Stimulated activated CD4-positive, alpha-beta T cell treated with anti-CD3 and anti-CD28 coated beads, Interleukin-12 subunit alpha, Interleukin-12 subunit beta, amount 100 ng/mL, for 48 hours (primary cell): ENCODE data around the gene HSD17B12.

Experiments used
- DNase-seq, 3 donors: peaks; one replicate each; pipeline ENCODE4 v3.0.0-alpha.2; 2020; ENCODE audit warnings: low read depth in 2 of 3, low spot score in 1 of 3

The HSD17B12 gene

DNA sequence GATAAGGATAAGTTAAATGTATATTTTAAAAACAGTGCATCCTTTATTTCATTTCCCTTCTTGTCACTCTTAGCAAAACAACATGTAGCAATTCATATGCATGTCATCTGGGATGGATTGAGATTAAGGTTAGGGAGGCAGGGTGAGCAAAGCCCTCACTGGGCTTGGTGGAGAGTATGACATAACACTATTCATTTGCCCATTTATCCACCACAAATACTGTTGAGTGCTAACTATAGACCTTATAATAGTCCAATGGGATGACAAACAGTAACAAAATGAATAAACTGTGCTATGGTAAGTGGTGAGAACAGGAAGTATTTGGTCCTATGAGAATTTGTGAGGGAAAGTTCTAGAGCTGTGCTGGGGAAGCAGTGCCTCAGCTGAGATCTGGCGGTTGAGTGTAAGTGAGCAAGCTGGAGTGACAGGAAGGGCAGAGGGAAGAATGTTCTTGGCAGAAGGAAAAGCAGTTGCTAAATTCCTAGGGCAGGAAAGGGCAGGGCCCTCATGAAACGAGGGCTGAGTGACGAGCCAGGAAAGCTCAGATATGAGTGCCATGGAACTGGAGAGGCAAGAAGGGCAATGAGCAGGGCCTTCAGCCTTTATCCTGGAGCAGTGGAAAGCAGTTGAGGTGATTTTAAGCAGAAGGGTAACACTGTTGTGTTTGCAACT is 6.7 kb downstream of the HSD17B12 start:
- no peak for DNase-seq

- no peak for DNase-seq
Observed at GRCh38 chr11:43688394-43688793, 7.9 kb downstream of the HSD17B12 start.

DNA sequence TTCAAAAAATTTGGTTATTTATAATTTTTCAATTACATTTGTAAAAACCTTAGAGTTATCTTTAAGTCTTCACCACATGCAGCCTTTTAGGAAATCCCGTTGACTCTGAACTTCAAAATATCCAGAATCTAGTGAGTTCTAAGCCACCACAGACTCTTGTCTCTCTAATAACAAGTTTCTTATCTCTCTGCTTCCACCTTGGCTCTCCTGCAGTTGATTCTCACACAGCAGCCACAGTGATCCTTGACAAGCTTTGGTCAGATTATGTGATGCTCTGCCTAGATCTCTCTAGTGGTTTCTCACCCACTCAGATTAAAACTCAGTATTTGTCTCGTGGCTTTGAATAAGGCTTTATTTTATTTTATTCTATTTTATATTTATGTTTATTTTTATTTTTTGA is 8.6 kb downstream of the HSD17B12 start:
- no peak for DNase-seq

DNA sequence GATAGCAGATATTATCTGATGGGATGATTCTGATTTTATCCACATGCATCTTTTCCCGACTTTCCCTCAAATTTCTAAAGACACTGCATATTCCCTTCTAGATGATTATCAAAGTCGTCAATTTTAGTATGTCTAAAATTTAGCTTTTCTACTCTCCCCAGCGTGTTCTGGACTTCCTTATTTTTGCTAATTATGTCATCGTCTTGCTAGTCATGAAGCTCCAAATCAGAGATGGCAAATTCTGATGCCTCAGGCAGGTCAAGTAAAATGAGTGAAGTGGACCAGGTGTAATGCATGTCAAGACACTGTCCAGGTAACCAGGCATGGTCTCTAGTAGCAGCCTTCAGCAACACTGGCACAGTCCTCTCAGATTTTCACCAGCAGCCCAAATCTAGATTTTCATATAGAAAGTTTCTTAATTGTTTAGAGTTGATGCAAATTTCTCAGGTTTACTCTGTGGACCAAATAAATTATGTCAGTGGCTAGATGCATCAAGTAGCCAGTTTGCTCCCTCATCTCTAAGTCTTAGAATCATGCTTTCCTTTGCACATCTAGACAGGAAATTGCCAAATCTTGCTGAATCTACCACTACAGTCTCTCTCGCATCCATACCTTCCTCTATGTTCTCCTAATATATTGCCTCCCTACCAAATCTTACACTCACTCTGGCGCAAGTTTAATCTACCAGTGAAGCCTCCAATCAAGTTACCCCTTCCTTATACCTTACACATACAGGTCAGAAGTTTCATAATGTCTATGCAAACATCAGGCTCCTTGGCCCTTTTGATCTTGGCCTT is 10.6 kb downstream of the HSD17B12 start:
- DNase-seq = no peak

DNA sequence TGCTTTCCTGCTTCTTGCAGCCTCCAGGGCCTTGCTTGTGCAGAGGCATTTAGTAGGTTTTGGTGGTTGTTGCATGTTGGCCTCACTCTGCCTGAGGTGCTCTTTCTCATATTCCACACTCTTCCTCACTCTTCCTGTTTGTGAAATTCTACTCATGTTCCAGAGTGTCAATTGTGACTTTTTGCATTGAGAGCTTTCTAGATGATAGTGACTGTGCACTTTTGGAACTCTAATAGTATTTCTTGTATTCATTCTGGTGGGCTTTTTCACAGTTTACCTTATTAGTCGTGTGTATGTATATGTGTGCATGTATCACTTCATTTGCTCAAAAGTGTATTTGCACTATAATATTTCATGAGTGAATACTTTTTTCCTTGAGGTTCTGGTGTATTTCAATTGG is 11.3 kb downstream of the HSD17B12 start:
- no peak for DNase-seq

GRCh38 chr11:43693069-43693468 is 12.5 kb downstream of the HSD17B12 start:
- DNase-seq = no peak

DNA sequence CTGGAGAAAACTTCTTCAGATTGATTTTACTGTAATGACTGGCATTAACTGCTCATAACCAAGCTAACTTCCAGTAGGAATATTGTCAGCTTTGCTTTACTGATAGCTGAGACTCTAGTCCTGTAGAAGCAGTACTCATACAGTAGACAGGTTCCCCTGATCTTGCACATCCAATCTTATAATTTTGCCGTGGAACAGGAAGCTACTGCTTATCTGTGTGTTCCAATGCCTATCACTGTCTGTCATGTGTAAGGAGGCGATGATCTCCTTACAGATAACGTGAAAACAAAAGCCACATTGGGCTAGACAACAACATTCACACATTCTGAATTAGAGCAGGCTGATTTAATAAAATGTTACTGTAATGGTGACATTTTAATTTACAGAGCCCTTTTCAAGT is 13.2 kb downstream of the HSD17B12 start:
- no peak for DNase-seq

- no peak for DNase-seq
Observed at GRCh38 chr11:43694477-43694876, 13.9 kb downstream of the HSD17B12 start.

DNA sequence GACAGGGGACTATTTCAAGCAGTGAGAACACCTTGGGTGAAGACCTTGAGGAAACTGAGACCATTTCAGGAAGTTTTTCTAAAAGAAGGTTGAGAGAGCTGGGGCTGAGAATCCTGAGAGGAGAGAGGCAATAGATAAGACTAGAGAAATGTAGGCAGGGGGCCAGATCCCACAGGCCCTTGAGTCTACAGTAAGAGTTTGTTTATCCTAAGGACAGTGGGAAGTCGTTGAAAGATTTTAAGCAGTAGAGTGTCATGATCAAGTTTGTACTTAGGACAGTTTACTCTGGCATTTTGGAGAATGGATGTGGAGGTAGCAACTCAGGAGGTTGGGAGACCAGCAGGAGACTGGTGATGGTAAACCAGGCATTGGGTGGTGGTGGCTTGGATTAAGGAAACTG is 17.1 kb downstream of the HSD17B12 start:
- DNase-seq = no peak

DNA sequence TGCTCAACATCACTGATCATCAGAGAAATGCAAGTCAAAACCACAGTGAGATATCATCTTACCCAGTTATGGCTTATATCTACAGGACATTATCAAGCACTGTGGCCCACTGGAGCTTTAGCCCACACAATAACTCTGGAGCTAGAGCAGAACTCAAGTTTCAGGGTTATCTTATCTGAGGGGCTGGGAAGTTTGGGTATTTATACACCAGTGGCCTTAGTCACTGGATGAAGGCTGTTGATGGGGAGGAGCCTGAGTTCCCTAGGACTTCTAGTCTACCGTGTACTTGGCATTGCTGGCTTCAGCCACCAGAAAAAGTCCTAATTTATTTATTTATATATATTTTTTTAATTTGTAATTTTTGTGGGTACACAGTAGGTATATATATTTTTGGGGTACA is 19.3 kb downstream of the HSD17B12 start:
- DNase-seq = no peak

GRCh38 chr11:43706631-43707030 is 26.1 kb downstream of the HSD17B12 start:
- DNase-seq = no peak

DNA sequence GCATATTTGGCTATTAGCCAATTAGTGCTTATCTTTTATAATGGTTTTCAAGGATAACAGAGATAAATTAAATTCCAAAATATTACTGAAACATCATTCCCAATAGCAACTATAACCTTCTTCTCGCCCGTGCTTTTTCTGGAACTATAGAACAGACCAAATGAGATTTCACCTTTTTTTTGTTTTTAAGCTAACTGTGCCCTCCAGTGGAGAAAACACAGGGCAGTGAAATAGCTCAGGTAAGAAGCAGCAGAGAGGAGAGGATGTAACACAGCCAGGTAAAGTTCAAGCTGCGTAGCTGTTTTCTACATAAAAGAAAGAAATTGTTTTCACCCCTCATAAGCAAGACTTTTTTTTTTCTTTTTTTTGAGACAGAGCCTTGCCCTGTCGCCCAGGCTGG is 28.2 kb downstream of the HSD17B12 start:
- no peak for DNase-seq

- no peak for DNase-seq
Observed at GRCh38 chr11:43709689-43710088, 29.2 kb downstream of the HSD17B12 start.

DNA sequence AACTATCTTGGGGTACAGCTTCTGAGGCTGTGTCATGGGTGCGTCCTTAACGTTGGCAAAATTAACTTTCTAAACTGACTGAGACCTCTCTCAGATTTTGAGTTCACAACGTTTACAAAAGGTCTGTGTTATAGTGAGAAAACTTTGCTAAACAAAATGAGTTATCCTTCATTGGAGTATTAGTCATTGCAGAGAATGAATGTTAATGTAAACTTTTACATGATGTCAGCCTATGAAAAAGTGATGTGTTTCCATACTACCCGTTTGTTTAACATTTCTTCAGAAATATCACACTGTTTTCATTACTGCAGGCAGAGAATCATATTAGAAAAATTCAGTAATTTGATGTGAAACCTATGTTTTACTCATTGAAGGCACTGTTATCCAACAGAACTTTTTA is 32.1 kb downstream of the HSD17B12 start:
- DNase-seq = no peak

- no peak for DNase-seq
Observed at GRCh38 chr11:43718373-43718772, 37.8 kb downstream of the HSD17B12 start.

DNA sequence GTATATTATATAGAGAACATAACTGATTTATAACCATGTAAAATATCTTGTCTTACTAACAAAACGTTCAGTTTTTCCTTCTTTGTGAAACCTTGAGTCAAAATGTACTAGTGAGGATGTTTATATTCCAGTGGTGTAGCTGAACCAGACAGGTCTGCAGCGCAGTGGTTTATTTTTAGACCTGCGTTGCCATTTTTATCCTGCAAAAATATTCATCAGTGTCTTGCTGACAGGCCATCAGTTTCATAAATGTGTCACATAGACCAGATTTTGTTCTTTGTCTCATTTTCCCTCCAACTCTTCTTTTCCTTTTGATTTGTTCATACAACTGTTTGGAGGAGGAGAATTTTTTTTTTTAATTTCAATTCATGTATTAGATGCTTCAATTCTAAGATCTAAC is 43.1 kb downstream of the HSD17B12 start:
- DNase-seq = no peak

DNA sequence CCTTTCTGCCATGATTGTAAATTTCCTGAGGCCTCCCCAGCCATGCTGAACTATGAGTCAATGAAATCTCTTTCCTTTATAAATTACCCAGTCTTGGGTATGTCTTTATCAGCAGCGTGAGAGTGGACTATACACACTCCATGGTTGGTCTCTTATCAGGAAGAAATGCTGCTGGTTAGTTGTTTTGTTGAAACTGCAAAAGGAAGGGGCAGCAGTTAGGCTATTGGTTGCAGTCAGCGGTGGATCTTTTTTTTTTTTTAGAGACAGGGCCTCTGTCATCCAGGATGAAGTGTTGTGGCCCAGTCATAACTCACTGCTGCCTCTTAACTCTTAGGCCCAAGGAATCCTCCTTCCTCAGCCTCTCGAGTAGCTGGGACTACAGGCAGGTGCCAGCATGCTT is 51.7 kb downstream of the HSD17B12 start:
- no peak for DNase-seq

DNA sequence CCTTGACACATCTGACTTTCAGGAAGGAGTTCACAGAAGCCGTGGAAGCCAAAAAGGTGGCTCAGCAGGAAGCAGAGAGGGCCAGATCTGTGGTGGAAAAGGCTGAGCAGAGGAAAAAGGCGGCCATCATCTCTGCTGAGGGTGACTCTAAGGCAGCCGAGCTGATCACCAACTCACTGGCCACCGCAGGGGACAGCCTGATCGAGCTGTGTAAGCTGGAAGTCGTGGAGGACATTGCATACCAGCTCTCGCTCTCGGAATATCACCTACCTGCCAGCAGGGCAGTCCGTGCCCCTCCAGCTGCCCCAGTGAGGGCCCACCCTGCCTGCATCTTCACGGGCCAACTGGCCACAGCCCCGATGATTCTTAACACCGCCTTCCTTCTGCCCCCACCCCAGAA is 53.7 kb downstream of the HSD17B12 start:
- no peak for DNase-seq

DNA sequence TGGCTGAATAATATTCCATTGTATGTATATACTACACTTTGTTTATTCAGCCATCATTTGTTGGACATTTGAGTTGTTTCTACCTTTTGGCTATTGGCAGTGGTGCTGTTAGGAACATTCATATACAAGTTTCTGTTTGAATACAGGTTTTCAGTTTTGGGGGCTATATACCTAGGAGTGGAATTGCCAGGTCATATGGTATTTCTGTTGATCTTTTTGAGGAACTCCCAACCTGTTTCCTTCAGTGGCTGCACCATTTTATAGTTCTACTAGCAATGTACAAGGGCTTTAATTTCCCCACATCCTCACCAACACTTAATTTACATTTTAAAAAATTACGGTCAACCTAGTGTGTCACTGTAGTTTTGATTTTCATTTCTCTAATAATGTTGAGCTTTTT is 54.6 kb downstream of the HSD17B12 start:
- DNase-seq = no peak

GRCh38 chr11:43735961-43736360 is 55.4 kb downstream of the HSD17B12 start:
- DNase-seq = no peak

DNA sequence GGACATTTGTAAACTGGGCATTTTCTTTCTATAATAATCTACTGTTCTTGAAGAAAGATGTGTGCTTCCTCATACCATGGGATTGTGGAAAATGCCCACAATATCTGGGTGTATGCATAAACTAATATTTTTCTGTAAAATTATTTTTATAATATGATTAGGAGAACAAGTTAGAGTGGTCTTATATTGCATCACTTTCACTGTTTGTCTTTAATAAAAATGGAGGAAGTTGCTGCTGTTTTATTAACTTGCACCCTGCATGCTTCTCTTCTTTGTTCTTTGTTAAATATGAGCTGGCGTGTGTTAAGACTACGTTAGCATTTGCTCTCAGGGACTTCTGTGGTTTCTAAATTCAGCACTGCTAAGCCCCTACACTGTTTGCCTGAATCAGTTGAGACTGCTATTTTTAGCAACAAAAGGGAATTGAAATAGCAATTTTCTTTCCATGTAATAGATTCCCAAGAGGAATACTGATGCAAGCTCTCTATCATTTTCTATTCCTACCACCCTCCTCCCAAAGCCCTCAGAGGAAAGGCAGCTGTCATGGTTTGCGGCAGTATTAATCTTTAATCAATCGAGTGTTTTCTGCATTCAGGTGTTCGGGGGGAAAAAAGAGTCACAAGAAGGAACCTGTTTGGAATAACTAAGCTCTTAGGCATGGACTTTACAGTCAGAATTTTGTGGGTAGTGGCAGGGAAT is 56.1 kb downstream of the HSD17B12 start:
- DNase-seq = no peak

GRCh38 chr11:43737201-43737590 is 56.7 kb downstream of the HSD17B12 start:
- DNase-seq = no peak
